GM12875 (cell line): ENCODE data around the gene MAP7D3.

Experiments
- H3K4me3 ChIP-seq: one replicate; pipeline ENCODE4 v1.5.1; 2011; ENCODE audit warnings: low read depth, low read length, control low read depth
- TF ChIP-seq, protein P1 (sequence below): IDR thresholded peaks from 2 replicates; pipeline ENCODE4 v1.5.1; 2011; ENCODE audit warnings: low read depth, mild to moderate bottlenecking, control low read depth, inconsistent platforms, low read length, moderate library complexity, borderline replicate concordance; ENCODE audit not compliant: insufficient read depth

Gene MAP7D3

DNA sequence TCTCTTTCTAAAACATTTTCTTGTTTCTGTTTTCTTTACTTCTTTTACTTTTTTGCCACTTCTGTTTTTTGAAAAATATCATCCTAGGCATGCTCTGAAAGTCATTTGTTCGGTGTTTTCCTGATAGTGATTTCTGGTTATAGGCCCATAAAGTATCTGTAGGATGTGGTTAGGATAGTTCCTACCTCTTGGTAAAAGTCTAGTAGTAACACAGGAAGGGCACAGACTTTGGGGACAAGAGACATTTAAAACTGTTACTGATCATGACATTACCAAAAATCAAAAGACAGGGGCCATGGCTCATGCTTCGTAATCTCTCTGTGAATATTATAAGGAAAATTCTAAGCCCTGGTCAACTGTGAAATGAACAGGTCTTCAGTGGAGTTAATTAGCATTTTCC lies 59.1 kb downstream of the MAP7D3 start:
- H3K4me3 ChIP-seq, result no peak overlapping the region
- TF ChIP-seq, protein P1, sequence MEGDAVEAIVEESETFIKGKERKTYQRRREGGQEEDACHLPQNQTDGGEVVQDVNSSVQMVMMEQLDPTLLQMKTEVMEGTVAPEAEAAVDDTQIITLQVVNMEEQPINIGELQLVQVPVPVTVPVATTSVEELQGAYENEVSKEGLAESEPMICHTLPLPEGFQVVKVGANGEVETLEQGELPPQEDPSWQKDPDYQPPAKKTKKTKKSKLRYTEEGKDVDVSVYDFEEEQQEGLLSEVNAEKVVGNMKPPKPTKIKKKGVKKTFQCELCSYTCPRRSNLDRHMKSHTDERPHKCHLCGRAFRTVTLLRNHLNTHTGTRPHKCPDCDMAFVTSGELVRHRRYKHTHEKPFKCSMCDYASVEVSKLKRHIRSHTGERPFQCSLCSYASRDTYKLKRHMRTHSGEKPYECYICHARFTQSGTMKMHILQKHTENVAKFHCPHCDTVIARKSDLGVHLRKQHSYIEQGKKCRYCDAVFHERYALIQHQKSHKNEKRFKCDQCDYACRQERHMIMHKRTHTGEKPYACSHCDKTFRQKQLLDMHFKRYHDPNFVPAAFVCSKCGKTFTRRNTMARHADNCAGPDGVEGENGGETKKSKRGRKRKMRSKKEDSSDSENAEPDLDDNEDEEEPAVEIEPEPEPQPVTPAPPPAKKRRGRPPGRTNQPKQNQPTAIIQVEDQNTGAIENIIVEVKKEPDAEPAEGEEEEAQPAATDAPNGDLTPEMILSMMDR, result no peak

DNA sequence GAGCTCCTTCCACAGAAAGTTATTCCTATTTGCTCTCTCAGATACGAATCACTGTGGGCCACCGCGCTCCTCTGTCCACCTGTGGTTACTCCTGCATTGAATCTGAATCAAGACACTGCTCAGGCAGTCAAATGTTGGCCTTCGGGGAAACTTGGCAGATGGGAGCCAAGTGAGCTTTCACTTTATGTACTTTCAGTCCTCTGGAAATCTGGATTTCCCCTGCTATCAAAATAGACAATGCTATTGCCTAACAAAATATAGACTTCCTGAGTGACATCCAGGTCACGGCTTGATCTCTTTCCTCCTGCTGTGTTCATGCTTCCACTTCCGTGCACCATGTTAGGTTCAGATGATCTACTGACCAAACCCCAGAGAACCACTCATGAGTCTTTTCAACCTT lies 60.0 kb downstream of the MAP7D3 start:
- TF ChIP-seq, protein P1, result no peak
- H3K4me3 ChIP-seq, result no peak overlapping the region

DNA sequence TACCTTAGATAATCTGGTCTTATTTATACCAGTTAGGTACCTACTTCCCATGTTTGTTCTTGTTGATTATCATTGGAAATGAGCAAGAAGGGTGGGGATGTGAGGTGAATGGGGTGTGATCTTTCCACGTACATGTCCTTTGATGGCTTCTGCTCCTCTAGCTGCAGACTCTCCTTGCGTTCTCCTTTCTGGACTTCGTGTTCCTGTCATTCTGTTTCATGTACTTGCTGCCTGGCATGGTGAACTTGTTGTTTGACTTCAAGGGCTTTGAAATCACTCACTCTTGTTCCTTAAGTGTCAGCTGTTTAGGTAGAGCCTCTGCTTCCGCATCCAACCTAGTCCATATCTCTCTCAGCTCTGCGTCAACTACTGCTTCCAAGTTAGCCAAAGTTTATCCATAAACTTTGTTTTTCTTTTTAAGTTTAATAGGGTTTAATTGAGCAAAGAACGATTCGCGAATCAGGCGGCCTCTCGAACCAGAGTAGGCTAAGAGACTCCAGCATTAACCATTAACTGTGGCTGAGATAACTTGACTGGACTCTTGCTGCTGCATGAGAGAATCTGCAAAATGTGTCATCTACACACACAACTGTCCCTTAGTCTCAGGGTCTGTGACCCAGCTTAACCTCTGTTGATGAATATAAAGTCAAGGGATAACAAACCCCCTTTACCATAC lies 61.0 kb downstream of the MAP7D3 start:
- TF ChIP-seq, protein P1, result no peak
- H3K4me3 ChIP-seq, result no peak overlapping the region

DNA sequence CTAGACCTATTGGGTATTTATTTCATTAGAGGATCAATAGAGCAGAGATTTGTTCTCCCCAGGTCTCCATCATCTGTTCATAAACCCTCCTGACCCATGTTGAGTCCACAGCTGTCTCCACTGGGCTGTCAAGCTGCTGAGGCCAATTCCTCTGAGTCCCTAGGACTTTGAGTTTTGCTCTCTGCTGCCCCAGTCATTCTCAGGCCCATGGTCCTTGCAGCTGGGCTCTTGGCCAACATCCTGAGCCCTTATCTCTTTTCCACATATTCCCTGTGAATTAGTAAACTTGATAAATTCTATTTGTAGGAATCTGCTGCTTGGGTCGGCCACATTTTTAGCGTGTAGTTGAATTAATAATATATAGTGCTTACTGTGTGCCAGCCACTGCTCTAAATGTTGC lies 62.0 kb downstream of the MAP7D3 start:
- H3K4me3 ChIP-seq, result no peak overlapping the region
- TF ChIP-seq, protein P1, result no peak

DNA sequence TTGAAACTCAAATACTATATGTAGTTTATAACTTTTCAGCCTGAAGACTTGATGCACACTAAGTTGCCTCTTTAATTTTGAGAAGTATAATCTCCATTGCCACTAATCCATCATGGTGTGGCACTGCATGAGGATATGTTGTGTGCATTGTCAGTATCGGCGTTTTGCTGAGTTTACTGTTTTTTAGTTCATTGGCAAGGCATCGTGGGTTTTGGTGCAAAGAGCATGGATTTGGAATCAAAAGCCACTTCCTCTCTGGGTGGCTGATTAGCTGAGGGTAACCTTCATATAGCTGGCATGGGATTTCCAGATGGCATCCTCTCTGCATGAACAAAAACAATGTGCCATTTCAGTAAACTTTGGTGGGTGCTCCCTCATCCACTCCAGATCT lies 65.2 kb downstream of the MAP7D3 start:
- H3K4me3 ChIP-seq, result no peak overlapping the region
- TF ChIP-seq, protein P1, result no peak

DNA sequence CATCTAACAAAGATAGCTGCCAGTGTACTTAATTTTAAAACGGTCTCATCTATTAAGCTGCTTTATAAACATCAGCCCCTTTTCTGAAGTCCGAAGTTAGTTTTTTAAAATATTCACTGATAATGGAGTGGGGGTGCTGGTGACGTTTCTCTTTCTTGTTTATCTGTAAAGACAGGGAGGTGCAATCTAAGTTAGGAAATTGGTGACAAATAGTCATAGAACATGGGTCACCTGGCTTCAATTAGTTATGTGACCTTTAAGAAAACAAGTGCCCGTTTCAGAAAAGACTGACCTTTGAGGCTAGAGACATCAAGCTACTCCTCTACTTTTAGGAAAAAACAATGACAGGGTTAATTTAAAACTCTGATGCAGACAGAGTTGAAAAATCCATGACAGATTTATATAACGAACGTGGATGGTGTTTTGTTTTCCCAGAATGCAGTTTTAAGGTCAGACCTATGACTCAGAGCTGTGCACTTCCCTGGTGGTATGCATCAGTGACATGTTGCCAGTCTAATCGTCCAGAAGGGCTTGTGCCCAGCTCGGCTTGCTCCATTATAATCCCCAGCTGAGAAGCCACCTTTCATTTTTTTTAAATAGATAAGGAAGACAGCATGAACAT lies 65.7 kb downstream of the MAP7D3 start:
- TF ChIP-seq, protein P1, result no peak

DNA sequence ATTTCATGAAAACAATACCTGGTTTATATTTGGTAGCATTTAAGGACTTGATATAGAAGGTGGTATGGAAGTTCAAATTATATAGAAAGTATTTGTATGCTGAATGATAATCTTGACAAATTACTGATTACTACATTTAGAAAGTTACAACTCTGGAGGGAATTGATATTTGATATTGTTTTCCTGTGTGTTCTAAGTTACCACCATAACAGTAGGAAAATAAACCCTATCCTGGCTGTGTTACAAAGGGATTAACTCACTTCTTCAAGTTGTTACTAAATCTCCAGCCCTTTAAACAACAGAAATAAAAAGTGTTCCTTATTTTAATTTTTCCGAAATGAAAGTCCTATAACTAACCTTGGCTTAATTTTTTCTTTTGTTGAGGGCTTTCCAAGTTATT lies 67.3 kb downstream of the MAP7D3 start:
- no peak overlapping the region for H3K4me3 ChIP-seq
- TF ChIP-seq, protein P1, result no peak

More for the DNA sequence above, 65.7 kb downstream of the MAP7D3 start:
- no peak overlapping the region for H3K4me3 ChIP-seq
